NCI-H128 (cell line): ENCODE data around the gene NPAS2.

Experiments used
- DNase-seq: peaks from one replicate; lab custom pipeline; 2025; ENCODE audit not compliant: unreplicated experiment; lab: John Stamatoyannopoulos, UW

Gene NPAS2

GRCh38 chr2:100853909-100854810 is 34.2 kb downstream of the NPAS2 start:
- no peak for DNase-seq

- no peak for DNase-seq
Observed at GRCh38 chr2:100855084-100855483, 35.1 kb downstream of the NPAS2 start.

- no peak for DNase-seq
Observed at GRCh38 chr2:100855606-100856005, 35.7 kb downstream of the NPAS2 start.

GRCh38 chr2:100856732-100857131 is 36.8 kb downstream of the NPAS2 start:
- DNase-seq: no peak

- no peak for DNase-seq
Observed at GRCh38 chr2:100857341-100857740, 37.4 kb downstream of the NPAS2 start.

- no peak for DNase-seq
Observed at GRCh38 chr2:100857915-100858314, 38.0 kb downstream of the NPAS2 start.

- no peak for DNase-seq
Observed at GRCh38 chr2:100859902-100860301, 40.0 kb downstream of the NPAS2 start.

GRCh38 chr2:100861340-100861739 is 41.4 kb downstream of the NPAS2 start:
- no peak for DNase-seq

GRCh38 chr2:100862081-100862480 is 42.1 kb downstream of the NPAS2 start:
- DNase-seq: no peak

- no peak for DNase-seq
Observed at GRCh38 chr2:100865816-100866460, 46.0 kb downstream of the NPAS2 start.

- DNase-seq: no peak
Observed at GRCh38 chr2:100868083-100868482, 48.1 kb downstream of the NPAS2 start.

- no peak for DNase-seq
Observed at GRCh38 chr2:100869120-100869519, 49.2 kb downstream of the NPAS2 start.

GRCh38 chr2:100870652-100871531 is 51.0 kb downstream of the NPAS2 start:
- DNase-seq: no peak

- DNase-seq: no peak
Observed at GRCh38 chr2:100875516-100876230, 55.7 kb downstream of the NPAS2 start.

- no peak for DNase-seq
Observed at GRCh38 chr2:100876231-100876860, 56.4 kb downstream of the NPAS2 start.

GRCh38 chr2:100877555-100877954 is 57.6 kb downstream of the NPAS2 start:
- no peak for DNase-seq

GRCh38 chr2:100878000-100878791 is 58.3 kb downstream of the NPAS2 start:
- no peak for DNase-seq

GRCh38 chr2:100879296-100879695 is 59.4 kb downstream of the NPAS2 start:
- no peak for DNase-seq

GRCh38 chr2:100880036-100880435 is 60.1 kb downstream of the NPAS2 start:
- DNase-seq: no peak
